HCT116 (cell line): ENCODE measurements around the gene RPL19. TPM values are rescaled to one million over a fixed set of nuclear protein-coding genes. Genes with fewer than 3 reads are reported as not detected.

Experiments used
- ATAC-seq: fragments of 200-7000 bp; cut with Tn5 transposase; 2 replicates; pipeline ENCODE4 v1.9.1; 2020; ENCODE audit warnings: mild to moderate bottlenecking, moderate library complexity
- BruUV-seq: library from RNA; stranded (reverse); fragments of 400-500 nt; replicated peaks from 2 replicates; lab custom pipeline; 2021; lab: Mats Ljungman, UMichigan
- CTCF ChIA-PET: fragments of 300-600 bp; sonication (Branson Sonifier 250); formaldehyde crosslinking; loops from one replicate; lab custom pipeline; 2021; ENCODE audit warnings: antibody characterized with exemption; lab: Charles Lee
- POLR2A ChIA-PET: fragments of 300-600, 350-600 bp; sonication (Branson Sonifier 250); formaldehyde crosslinking; loops from one replicate; lab custom pipeline; 2021; ENCODE audit warnings: antibody characterized with exemption; lab: Charles Lee
- RAD21 ChIA-PET, 2 experiments: fragments of 300-600 bp; sonication (Branson Sonifier 250); formaldehyde crosslinking; loops; one replicate each; lab custom pipeline; 2023; ENCODE audit warnings: low total read pairs in 2 of 2; ENCODE audit not compliant: uncharacterized antibody in 2 of 2, unreplicated experiment in 2 of 2, low non-redundant PET in 1 of 2; lab: Charles Lee
- DNase-seq: peaks from one replicate; pipeline ENCODE4 v3.0.0-alpha.2; 2010; ENCODE audit warnings: low read depth, low spot score
- H2AFZ ChIP-seq: fragments of 200-600 bp; shearing (Covaris generic), sonication (generic); 2 replicates; pipeline ENCODE4 v1.6.1; 2017; ENCODE audit warnings: low read depth, mixed run types, mixed read lengths, antibody characterized with exemption, low read length; ENCODE audit not compliant: poor library complexity, severe bottlenecking
- H3K27ac ChIP-seq: 2 replicates; pipeline ENCODE4 v1.5.1; 2012; ENCODE audit warnings: low read depth, low read length
- H3K27me3 ChIP-seq: fragments of 200-600 bp; sonication (generic); 2 replicates; pipeline ENCODE4 v1.6.1; 2016; ENCODE audit warnings: mixed run types, low read length, mixed read lengths; ENCODE audit not compliant: insufficient read depth
- H3K36me3 ChIP-seq, 2 experiments: fragments of 200-500 bp in 1 of 2; fragments of 200-600 bp in 1 of 2; sonication (Bioruptor generic) in 1 of 2; sonication (generic) in 1 of 2; 2 replicates each; pipeline versions ENCODE4 v1.5.1 to v1.6.1; 2014 to 2016; ENCODE audit warnings: low read length in 2 of 2, inconsistent platforms in 1 of 2, mixed read lengths in 1 of 2, mixed run types in 1 of 2; ENCODE audit not compliant: insufficient read depth in 2 of 2, control insufficient read depth in 1 of 2
- H3K4me1 ChIP-seq, 2 experiments: fragments of 200-600 bp in 1 of 2; sonication (generic) in 1 of 2; 2 replicates each; pipeline versions ENCODE4 v1.5.1 to v1.6.1; 2012 to 2017; ENCODE audit warnings: low read length in 2 of 2, inconsistent platforms in 1 of 2, mild to moderate bottlenecking in 1 of 2, mixed read lengths in 1 of 2, mixed run types in 1 of 2, moderate library complexity in 1 of 2; ENCODE audit not compliant: insufficient read depth in 2 of 2, control insufficient read depth in 1 of 2
- H3K4me2 ChIP-seq: fragments of 200-600 bp; sonication (generic); 2 replicates; pipeline ENCODE4 v1.6.1; 2017; ENCODE audit warnings: mixed run types, low read length, mixed read lengths
- H3K4me3 ChIP-seq, 2 experiments: fragments of 200-600 bp in 1 of 2; sonication (generic) in 1 of 2; replicated peaks in 1 of 2; 2 replicates each; pipeline ENCODE4 v1.5.1; 2011 to 2016; ENCODE audit warnings: low read length in 2 of 2, control low read depth in 1 of 2, low read depth in 1 of 2, mild to moderate bottlenecking in 1 of 2, mixed read lengths in 1 of 2, mixed run types in 1 of 2
- H3K79me2 ChIP-seq: fragments of 200-600 bp; sonication (generic); 2 replicates; pipeline ENCODE4 v1.6.1; 2017; ENCODE audit warnings: mild to moderate bottlenecking, mixed run types, low read length, moderate library complexity, mixed read lengths; ENCODE audit not compliant: insufficient read depth
- H3K9ac ChIP-seq: fragments of 200-600 bp; sonication (generic); 2 replicates; pipeline ENCODE4 v1.6.1; 2016; ENCODE audit warnings: low read length, mixed read lengths
- H3K9me2 ChIP-seq: fragments of 200-600 bp; sonication (generic), shearing (Covaris generic); 2 replicates; pipeline ENCODE4 v1.6.1; 2017; ENCODE audit warnings: mixed run types, mild to moderate bottlenecking, moderate library complexity; ENCODE audit not compliant: insufficient read depth
- H3K9me3 ChIP-seq, 2 experiments: fragments of 200-500 bp in 1 of 2; fragments of 200-600 bp in 1 of 2; sonication (Bioruptor generic) in 1 of 2; sonication (generic) in 1 of 2; 2 replicates each; pipeline ENCODE4 v1.6.1; 2014 to 2017; ENCODE audit warnings: low read length in 2 of 2, mixed read lengths in 2 of 2, inconsistent platforms in 1 of 2, low read depth in 1 of 2, mild to moderate bottlenecking in 1 of 2, mixed run types in 1 of 2, moderate library complexity in 1 of 2; ENCODE audit not compliant: control insufficient read depth in 1 of 2, insufficient read depth in 1 of 2
- H4K20me1 ChIP-seq: fragments of 200-600 bp; sonication (generic), shearing (Covaris generic); 2 replicates; pipeline ENCODE4 v1.6.1; 2017; ENCODE audit warnings: mixed run types, mild to moderate bottlenecking, moderate library complexity; ENCODE audit not compliant: insufficient read depth
- CBX3 ChIP-seq: IDR thresholded peaks from 2 replicates; pipeline ENCODE4 v1.6.1; 2012; ENCODE audit warnings: low read depth
- CTCF ChIP-seq, 3 experiments: fragments of 200-600 bp in 1 of 3; sonication (generic) in 1 of 3; IDR thresholded peaks in 2 of 3; conservative IDR thresholded peaks in 1 of 3; 2 replicates each; pipeline ENCODE4 v1.5.1; 2012 to 2017; ENCODE audit warnings: low read depth in 2 of 3, low read length in 2 of 3, antibody characterized with exemption in 1 of 3, borderline replicate concordance in 1 of 3, control low read depth in 1 of 3, mild to moderate bottlenecking in 1 of 3, mixed read lengths in 1 of 3, mixed run types in 1 of 3, moderate library complexity in 1 of 3; ENCODE audit not compliant: insufficient read depth in 1 of 3
- EGR1 ChIP-seq: IDR thresholded peaks from 2 replicates; pipeline ENCODE4 v1.6.1; 2012; ENCODE audit warnings: low read depth
- POLR2AphosphoS5 ChIP-seq: IDR thresholded peaks from 2 replicates; pipeline ENCODE4 v1.6.1; 2011; ENCODE audit warnings: mild to moderate bottlenecking, low read depth, low read length, moderate library complexity
- REST ChIP-seq: IDR thresholded peaks from 2 replicates; pipeline ENCODE4 v1.6.1; 2012; ENCODE audit warnings: low read depth
- SP1 ChIP-seq: IDR thresholded peaks from 2 replicates; pipeline ENCODE4 v1.6.1; 2012; ENCODE audit warnings: low read depth
- SRF ChIP-seq: IDR thresholded peaks from 2 replicates; pipeline ENCODE4 v1.6.1; 2012; ENCODE audit warnings: low read depth
- ZFX ChIP-seq: fragments of 450-650 bp; IDR thresholded peaks from 2 replicates; pipeline ENCODE4 v1.6.1; 2017
- intact Hi-C: fragments of 100-400 bp; cut with micrococcal nuclease; formaldehyde crosslinking; loops from 2 replicates; pipeline ENCODE4 v1.10.0; 2022
- total RNA-seq: library from RNA; stranded (reverse); gene quantifications from one replicate; pipeline ENCODE4 v1.2.1, GENCODE V29; 2021; ENCODE audit not compliant: unreplicated experiment

RPL19 gene
- total RNA-seq, 1 experiment from 2014 or later, result 2,276 TPM

- ChIA-PET POLR2A (no interaction called here), RAD21 (no interaction called here), CTCF (interaction anchor here (0.7 to 3.4 kb wide), 6 partner anchors 9 to 396 kb away, joined by 3 to 62 read pairs (median 7); partner anchors contain the start of gene RPL19)
- ATAC-seq (no peak), DNase-seq (no peak)
- no peaks in the 10 kb centered on the region for H3K9me2 ChIP-seq
- H3K9me3 ChIP-seq, result no peaks in the 10 kb centered on the region
- H3K27ac ChIP-seq, result no peak overlapping the region
- peaks cover 3 to 5% of the 10 kb centered on the region in 2 experiments; a peak in 2 of 4 replicates for H3K36me3 ChIP-seq
- BruUV-seq, result no TSS peak
- no peaks in the 10 kb centered on the region for H4K20me1 ChIP-seq
- TF ChIP-seq EGR1, result no peak
- no peak for TF ChIP-seq POLR2AphosphoS5
- TF ChIP-seq SP1, result no peak
- TF ChIP-seq ZFX, result no peak
- no peak for TF ChIP-seq REST
- TF ChIP-seq CBX3, result no peak
- no peak for TF ChIP-seq SRF
- TF ChIP-seq CTCF (IDR thresholded peaks at IDR 0.05 in 2 of 3, conservative IDR thresholded peaks at IDR 0.05 in 1 of 3; ENCODE audit: borderline replicate concordance in 1 of 3, insufficient read depth in 1 of 3, low read depth in 2 of 3, low read length in 2 of 3), result no peak
- no peak overlapping the region for H2AFZ ChIP-seq
- intact Hi-C loops, result no loop called here
- no peak overlapping the region for H3K4me3 ChIP-seq
- peaks cover 2 to 18% of the 10 kb centered on the region in 2 experiments; a peak in 3 of 4 replicates for H3K4me1 ChIP-seq
- no peak overlapping the region for H3K4me2 ChIP-seq
- H3K27me3 ChIP-seq, result no peaks in the 10 kb centered on the region
- no peaks in the 10 kb centered on the region for H3K79me2 ChIP-seq
- no peak overlapping the region for H3K9ac ChIP-seq
These were observed 27.0 kb upstream of the RPL19 start for GRCh38 chr17:39173080-39173479.
